ENCODE results near the gene CTIF. TPM values are rescaled to one million over a fixed set of nuclear protein-coding genes. Genes with fewer than 3 reads are reported as not detected.

The CTIF gene
- total and polyA plus RNA-seq, 2 experiments from 2014 or later, result 8.6 to 14.4 TPM

- TF ChIP-seq ZNF462 (CRISPR knock-in tag; IDR thresholded peaks at IDR 0.05) (no peak), EZH2 (IDR thresholded peaks at IDR 0.05; ENCODE audit: low read depth, unreplicated experiment) (no peak), CREB1 (CRISPR knock-in tag; IDR thresholded peaks at IDR 0.05; ENCODE audit: low read depth) (no peak), NANOG (IDR thresholded peaks at IDR 0.05; ENCODE audit: borderline replicate concordance) (no peak)
Measured at GRCh38 chr18:48665654-48666053, 126.8 kb downstream of the CTIF start (continued).

- H3K36me3 Mint-ChIP-seq (ENCODE audit: low read depth), result peaks cover 36% of the 10 kb centered on the region
- H3K4me3 Mint-ChIP-seq, result no peak overlapping the region
- TF ChIP-seq CTCF (conservative IDR thresholded peaks at IDR 0.05; ENCODE audit: low read depth in 2 of 2) (no peak), POLR2AphosphoS5 (IDR thresholded peaks at IDR 0.05; ENCODE audit: low read depth) (no peak), REST (IDR thresholded peaks at IDR 0.05; ENCODE audit: unreplicated experiment) (no peak), EZH2phosphoT487 (IDR thresholded peaks at IDR 0.05; ENCODE audit: unreplicated experiment) (no peak), ZNF331 (CRISPR knock-in tag; IDR thresholded peaks at IDR 0.05; ENCODE audit: low read depth) (no peak), CREB1 (CRISPR knock-in tag; IDR thresholded peaks at IDR 0.05; ENCODE audit: low read depth) (no peak), ETS1 (IDR thresholded peaks at IDR 0.05) (no peak), ZNF114 (CRISPR knock-in tag; IDR thresholded peaks at IDR 0.05) (no peak), JUNB (IDR thresholded peaks at IDR 0.05; ENCODE audit: unreplicated experiment) (no peak), NANOG (IDR thresholded peaks at IDR 0.05; ENCODE audit: borderline replicate concordance) (no peak), EZH2 (IDR thresholded peaks at IDR 0.05; ENCODE audit: low read depth, unreplicated experiment) (no peak)
Measured at GRCh38 chr18:48666613-48667012, 127.8 kb downstream of the CTIF start.

More at GRCh38 chr18:48666613-48667012, 127.8 kb downstream of the CTIF start:
- peaks cover 10% of the 10 kb centered on the region for H3K27me3 Mint-ChIP-seq (ENCODE audit: insufficient read depth, low read depth, poor library complexity)
- Histone ChIP-seq H3K4me2 (no peak overlapping the region), H2AFZ (no peak overlapping the region), H4K20me1 (replicated peaks; ENCODE audit: insufficient read depth) (no peaks in the 10 kb centered on the region; the same call in 1 of the 2 replicates), H3K4me3 (no peak overlapping the region), H3K27ac (ENCODE audit: low read depth) (no peak overlapping the region), H3K27me3 (ENCODE audit: insufficient read depth) (no peaks in the 10 kb centered on the region), H3K9me2 (ENCODE audit: insufficient read depth) (no peaks in the 10 kb centered on the region), H3K36me3 (ENCODE audit: insufficient read depth) (peaks cover 5% of the 10 kb centered on the region; the same call in 1 of the 2 replicates), H3K79me2 (replicated peaks; ENCODE audit: insufficient read depth) (no peaks in the 10 kb centered on the region), H3K4me1 (ENCODE audit: insufficient read depth) (peaks cover 4% of the 10 kb centered on the region; the same call in 1 of the 2 replicates), H3F3A (replicated peaks; ENCODE audit: low read depth) (no peaks in the 10 kb centered on the region)
- H3K9me3 Mint-ChIP-seq, result peaks cover 27% of the 10 kb centered on the region
- ATAC-seq, result no peak
- H3K27ac Mint-ChIP-seq, result no peak overlapping the region
- H3K4me1 Mint-ChIP-seq, result peaks cover 9% of the 10 kb centered on the region
- no peak for DNase-seq (ENCODE audit: low spot score)
